Epithelial cell of proximal tubule (primary cell): Measurements from ENCODE around the gene MEIS1. TPM values are rescaled to one million over a fixed set of nuclear protein-coding genes. Genes with fewer than 3 reads are reported as not detected.

Experiments used
- DNase-seq: peaks from one replicate; pipeline ENCODE4 v3.0.0-alpha.2; 2011; ENCODE audit warnings: low read depth
- H3K4me3 ChIP-seq: 2 replicates; pipeline ENCODE4 v1.5.1; 2011; ENCODE audit warnings: low read depth, mild to moderate bottlenecking, low read length
- CTCF ChIP-seq: conservative IDR thresholded peaks from 2 replicates; pipeline ENCODE4 v1.5.1; 2012; ENCODE audit warnings: low read depth, mild to moderate bottlenecking, low read length
- total RNA-seq: library from RNA; depleted of rRNA; stranded (reverse); fragments of >200 nt; gene quantifications from 2 replicates; pipeline ENCODE4 v1.2.3, GENCODE V29; 2015

The MEIS1 gene
- total RNA-seq, 1 donor from 2014 or later = 0.23 TPM

GRCh38 chr2:66469214-66469902, 34.4 kb downstream of the MEIS1 start:
- no peak overlapping the region for H3K4me3 ChIP-seq
- TF ChIP-seq CTCF = no peak
- DNase-seq = no peak

GRCh38 chr2:66470199-66470598, 35.3 kb downstream of the MEIS1 start:
- no peak for TF ChIP-seq CTCF
- DNase-seq = no peak
- no peak overlapping the region for H3K4me3 ChIP-seq

GRCh38 chr2:66472225-66472843, 37.4 kb downstream of the MEIS1 start:
- TF ChIP-seq CTCF = no peak
- H3K4me3 ChIP-seq = no peak overlapping the region
- no peak for DNase-seq

GRCh38 chr2:66477135-66477842, 42.4 kb downstream of the MEIS1 start:
- H3K4me3 ChIP-seq = no peak overlapping the region
- DNase-seq = no peak
- no peak for TF ChIP-seq CTCF

GRCh38 chr2:66478299-66478698, 43.4 kb downstream of the MEIS1 start:
- no peak for DNase-seq
- no peak overlapping the region for H3K4me3 ChIP-seq
- no peak for TF ChIP-seq CTCF

- no peak for DNase-seq
- no peak for TF ChIP-seq CTCF
- no peak overlapping the region for H3K4me3 ChIP-seq
Observed at GRCh38 chr2:66478731-66479316, 43.9 kb downstream of the MEIS1 start.
